ENCODE measurements around the gene ITGA2B.
"Not testable (repeated sequence)": the region's sequence is repeated elsewhere in the genome, so short reads cannot be mapped to it uniquely, and the experiment has no call there.

ITGA2B gene

GRCh38 chr17:44389281-44389680, at the start of gene ITGA2B:
ITGA2B (minus strand) TSS chr17:44389649; CDS start chr17:44389473, 176 bp downstream.
- DNase-seq (ENCODE audit: low read depth): no peak

- DNase-seq (ENCODE audit: low read depth): no peak
These were observed 49.7 kb upstream of the ITGA2B start for GRCh38 chr17:44439168-44439567.

GRCh38 chr17:44438636-44439035, 49.2 kb upstream of the ITGA2B start:
- DNase-seq (ENCODE audit: low read depth): no peak

GRCh38 chr17:44436336-44436735, 46.9 kb upstream of the ITGA2B start:
- no peak for DNase-seq (ENCODE audit: low read depth)

GRCh38 chr17:44432254-44433157, 43.1 kb upstream of the ITGA2B start:
- DNase-seq (ENCODE audit: low read depth): no peak

- no peak for DNase-seq (ENCODE audit: low read depth)
These were observed 35.5 kb upstream of the ITGA2B start for GRCh38 chr17:44424828-44425461.

GRCh38 chr17:44417553-44417952, 28.1 kb upstream of the ITGA2B start:
- no peak for DNase-seq (ENCODE audit: low read depth)

GRCh38 chr17:44416558-44417289, 27.3 kb upstream of the ITGA2B start:
- DNase-seq (ENCODE audit: low read depth): no peak

- DNase-seq (ENCODE audit: low read depth): no peak
These were observed 25.1 kb upstream of the ITGA2B start for GRCh38 chr17:44414394-44415155.

- DNase-seq (ENCODE audit: low read depth): no peak
These were observed 20.0 kb upstream of the ITGA2B start for GRCh38 chr17:44409309-44410028.

GRCh38 chr17:44408786-44409185, 19.3 kb upstream of the ITGA2B start:
- DNase-seq (ENCODE audit: low read depth): no peak

- DNase-seq (ENCODE audit: low read depth): no peak
These were observed 13.2 kb upstream of the ITGA2B start for GRCh38 chr17:44402564-44403172.

GRCh38 chr17:44400226-44400847, 10.9 kb upstream of the ITGA2B start:
- DNase-seq (ENCODE audit: low read depth): no peak

GRCh38 chr17:44398692-44399691, 9.5 kb upstream of the ITGA2B start:
- DNase-seq (ENCODE audit: low read depth): no peak

GRCh38 chr17:44397479-44398440, 8.3 kb upstream of the ITGA2B start:
- DNase-seq (ENCODE audit: low read depth): no peak

- DNase-seq (ENCODE audit: low read depth): no peak
These were observed 7.5 kb upstream of the ITGA2B start for GRCh38 chr17:44396946-44397345.

GRCh38 chr17:44394833-44395232, 5.4 kb upstream of the ITGA2B start:
- no peak for DNase-seq (ENCODE audit: low read depth)

- DNase-seq (ENCODE audit: low read depth): not testable (repeated sequence)
These were observed 4.7 kb upstream of the ITGA2B start for GRCh38 chr17:44394112-44394511.
